Activated CD4-positive, alpha-beta memory T cell treated with anti-CD3 and anti-CD28 coated beads, Interleukin-2, amount 10 ng/mL, durations not matched to agents 7 days and 5 days (primary cell): ENCODE data around the gene ACVR1B. TPM values are rescaled to one million over a fixed set of nuclear protein-coding genes. Genes with fewer than 3 reads are reported as not detected.

ENCODE experiments used
- CTCF ChIA-PET: fragments of 350-600 bp; sonication (Branson Sonifier 250); formaldehyde crosslinking; loops from one replicate; lab custom pipeline; 2021; ENCODE audit warnings: antibody characterized with exemption, inconsistent platforms; lab: Charles Lee
- POLR2A ChIA-PET: fragments of 350-600 bp; sonication (Branson Sonifier 250); formaldehyde crosslinking; loops from one replicate; lab custom pipeline; 2021; ENCODE audit warnings: antibody characterized with exemption; lab: Charles Lee
- DNase-seq: peaks from one replicate; pipeline ENCODE4 v3.0.0-alpha.2; 2020
- H3K27ac Mint-ChIP-seq: one replicate; pipeline ENCODE4 v1.8.0; 2021; ENCODE audit warnings: mild to moderate bottlenecking, mixed read lengths
- H3K27me3 Mint-ChIP-seq: one replicate; pipeline ENCODE4 v1.8.0; 2021; ENCODE audit warnings: mixed read lengths
- H3K36me3 Mint-ChIP-seq: one replicate; pipeline ENCODE4 v1.8.0; 2021; ENCODE audit warnings: low read depth, mixed read lengths
- H3K4me1 Mint-ChIP-seq: one replicate; pipeline ENCODE4 v1.8.0; 2021; ENCODE audit warnings: mixed read lengths
- H3K4me3 Mint-ChIP-seq: one replicate; pipeline ENCODE4 v1.8.0; 2021; ENCODE audit warnings: mild to moderate bottlenecking, mixed read lengths
- H3K9me3 Mint-ChIP-seq: one replicate; pipeline ENCODE4 v1.8.0; 2021; ENCODE audit warnings: mixed read lengths
- total RNA-seq, 2 experiments: library from RNA; stranded (reverse); gene quantifications; one replicate each; pipeline ENCODE4 v1.2.3, GENCODE V29; 2021

Gene ACVR1B
- total RNA-seq, 2 experiments from 2014 or later, result 4.5 to 5.2 TPM

GRCh38 chr12:51984657-51985056 lies 33.2 kb downstream of the ACVR1B start:
- no peak overlapping the region for H3K4me3 Mint-ChIP-seq
- no peaks in the 10 kb centered on the region for H3K27me3 Mint-ChIP-seq

GRCh38 chr12:51985154-51985835 lies 33.8 kb downstream of the ACVR1B start:
- Mint-ChIP-seq H3K9me3 (no peaks in the 10 kb centered on the region), H3K27me3 (no peaks in the 10 kb centered on the region), H3K36me3 (no peaks in the 10 kb centered on the region), H3K4me3 (no peak overlapping the region), H3K4me1 (peaks cover 7% of the 10 kb centered on the region), H3K27ac (no peak overlapping the region)
- CTCF ChIA-PET, result interaction anchor here (1.5 to 17.0 kb wide), 2 partner anchors 9 to 37 kb away, joined by 14 to 299 read pairs; no protein-coding TSS in a partner anchor
- POLR2A ChIA-PET, result no interaction called here
- no peak for DNase-seq

More at GRCh38 chr12:51984657-51985056, 33.2 kb downstream of the ACVR1B start:
- Mint-ChIP-seq H3K4me1 (peaks cover 11% of the 10 kb centered on the region), H3K36me3 (no peaks in the 10 kb centered on the region), H3K9me3 (no peaks in the 10 kb centered on the region), H3K27ac (no peak overlapping the region)
- ChIA-PET CTCF (interaction anchor here (1.0 to 17.0 kb wide), 5 partner anchors 9 to 59 kb away, joined by 3 to 299 read pairs (median 3); no protein-coding TSS in a partner anchor), POLR2A (interaction anchor here (1.0 kb wide), 1 partner anchor 10 kb away, joined by 3 read pairs; no protein-coding TSS in a partner anchor)
- DNase-seq, result no peak

DNA sequence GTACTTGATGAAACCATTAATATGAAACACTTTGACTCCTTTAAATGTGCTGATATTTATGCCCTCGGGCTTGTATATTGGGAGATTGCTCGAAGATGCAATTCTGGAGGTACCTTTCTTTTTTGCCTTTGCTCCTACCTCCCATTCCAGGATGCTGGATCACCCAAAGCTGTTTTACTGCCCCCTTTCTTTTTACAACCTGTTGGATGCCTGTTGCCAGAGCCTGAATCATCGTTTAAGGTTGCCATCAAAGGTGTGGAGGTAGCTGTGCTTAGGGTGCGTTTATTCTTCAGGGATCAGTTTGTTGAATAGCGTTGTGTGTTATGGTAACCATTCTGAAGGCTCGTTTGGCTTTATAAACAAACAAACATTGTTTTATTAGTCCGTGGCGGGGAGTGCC lies 35.3 kb downstream of the ACVR1B start:
- Mint-ChIP-seq H3K4me1 (no peaks in the 10 kb centered on the region), H3K36me3 (no peaks in the 10 kb centered on the region), H3K27me3 (no peaks in the 10 kb centered on the region), H3K4me3 (no peak overlapping the region), H3K27ac (no peak overlapping the region), H3K9me3 (no peaks in the 10 kb centered on the region)
- POLR2A ChIA-PET, result no interaction called here
- CTCF ChIA-PET, result interaction anchor here (17.0 kb wide), 1 partner anchor 36 kb away, joined by 299 read pairs; no protein-coding TSS in a partner anchor
- no peak for DNase-seq

DNA sequence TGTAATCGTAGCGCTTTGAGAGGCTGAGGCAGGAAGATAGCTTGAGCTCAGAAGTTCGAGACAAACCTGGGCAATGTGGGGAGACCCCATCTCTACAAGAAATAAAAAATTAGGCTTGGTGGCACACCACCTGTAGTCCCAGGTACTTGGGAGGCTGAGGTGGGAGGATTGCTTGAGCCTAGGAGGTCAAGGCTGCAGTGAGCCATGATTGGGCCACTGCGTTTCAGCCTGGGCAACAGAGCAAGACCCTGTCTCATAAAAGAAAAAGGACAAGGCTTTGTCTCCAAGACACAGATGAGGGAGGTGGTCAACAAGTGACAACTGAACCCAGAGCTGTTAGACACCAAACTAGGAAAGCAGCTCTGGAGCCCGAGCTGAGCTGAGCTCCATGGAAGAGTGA lies 40.7 kb downstream of the ACVR1B start:
- ChIA-PET POLR2A (interaction anchor here (3.3 kb wide), 1 partner anchor 31 kb away, joined by 19 read pairs; no protein-coding TSS in a partner anchor), CTCF (interaction anchor here (0.6 to 17.0 kb wide), 11 partner anchors 9 to 92 kb away, joined by 3 to 299 read pairs (median 6); no protein-coding TSS in a partner anchor)
- no peaks in the 10 kb centered on the region for H3K9me3 Mint-ChIP-seq
- no peaks in the 10 kb centered on the region for H3K27me3 Mint-ChIP-seq
- H3K4me1 Mint-ChIP-seq, result peaks cover 4% of the 10 kb centered on the region
- no peak overlapping the region for H3K4me3 Mint-ChIP-seq
- no peak overlapping the region for H3K27ac Mint-ChIP-seq
- H3K36me3 Mint-ChIP-seq, result no peaks in the 10 kb centered on the region
- DNase-seq, result no peak

DNA sequence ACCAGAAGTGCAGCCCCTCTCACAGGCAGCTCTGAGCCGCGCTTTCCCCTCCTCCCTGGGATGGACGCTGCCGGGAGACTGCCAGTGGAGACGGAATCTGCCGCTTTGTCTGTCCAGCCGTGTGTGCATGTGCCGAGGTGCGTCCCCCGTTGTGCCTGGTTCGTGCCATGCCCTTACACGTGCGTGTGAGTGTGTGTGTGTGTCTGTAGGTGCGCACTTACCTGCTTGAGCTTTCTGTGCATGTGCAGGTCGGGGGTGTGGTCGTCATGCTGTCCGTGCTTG lies 43.0 kb downstream of the ACVR1B start:
- H3K9me3 Mint-ChIP-seq, result no peaks in the 10 kb centered on the region
- no peaks in the 10 kb centered on the region for H3K36me3 Mint-ChIP-seq
- CTCF ChIA-PET, result interaction anchor here (2.4 to 17.0 kb wide), 2 partner anchors 10 to 28 kb away, joined by 14 to 299 read pairs; no protein-coding TSS in a partner anchor
- no peak overlapping the region for H3K27ac Mint-ChIP-seq
- H3K4me1 Mint-ChIP-seq, result peaks cover 4% of the 10 kb centered on the region
- H3K4me3 Mint-ChIP-seq, result no peak overlapping the region
- DNase-seq, result no peak
- POLR2A ChIA-PET, result no interaction called here
- no peaks in the 10 kb centered on the region for H3K27me3 Mint-ChIP-seq

DNA sequence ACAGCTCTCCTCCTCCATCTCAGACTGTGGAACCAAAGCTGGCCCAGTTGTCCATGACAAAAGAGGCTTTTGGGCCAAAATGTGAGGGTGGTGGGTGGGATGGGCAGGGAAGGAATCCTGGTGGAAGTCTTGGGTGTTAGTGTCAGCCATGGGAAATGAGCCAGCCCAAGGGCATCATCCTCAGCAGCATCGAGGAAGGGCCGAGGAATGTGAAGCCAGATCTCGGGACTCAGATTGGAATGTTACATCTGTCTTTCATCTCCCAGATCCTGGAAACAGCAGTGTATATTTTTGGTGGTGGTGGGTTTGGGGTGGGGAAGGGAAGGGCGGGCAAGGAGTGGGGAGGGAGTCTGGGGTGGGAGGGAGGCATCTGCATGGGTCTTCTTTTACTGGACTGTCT lies 43.5 kb downstream of the ACVR1B start:
- CTCF ChIA-PET, result interaction anchor here (1.0 to 17.0 kb wide), 3 partner anchors 10 to 27 kb away, joined by 4 to 299 read pairs (median 14); no protein-coding TSS in a partner anchor
- no peak overlapping the region for H3K4me3 Mint-ChIP-seq
- DNase-seq, result no peak
- H3K36me3 Mint-ChIP-seq, result no peaks in the 10 kb centered on the region
- H3K9me3 Mint-ChIP-seq, result no peaks in the 10 kb centered on the region
- POLR2A ChIA-PET, result interaction anchor here (1.0 kb wide), 1 partner anchor 12 kb away, joined by 3 read pairs; the partner anchor contains the start of gene TAMALIN
- H3K4me1 Mint-ChIP-seq, result peaks cover 4% of the 10 kb centered on the region
- no peaks in the 10 kb centered on the region for H3K27me3 Mint-ChIP-seq
- no peak overlapping the region for H3K27ac Mint-ChIP-seq

DNA sequence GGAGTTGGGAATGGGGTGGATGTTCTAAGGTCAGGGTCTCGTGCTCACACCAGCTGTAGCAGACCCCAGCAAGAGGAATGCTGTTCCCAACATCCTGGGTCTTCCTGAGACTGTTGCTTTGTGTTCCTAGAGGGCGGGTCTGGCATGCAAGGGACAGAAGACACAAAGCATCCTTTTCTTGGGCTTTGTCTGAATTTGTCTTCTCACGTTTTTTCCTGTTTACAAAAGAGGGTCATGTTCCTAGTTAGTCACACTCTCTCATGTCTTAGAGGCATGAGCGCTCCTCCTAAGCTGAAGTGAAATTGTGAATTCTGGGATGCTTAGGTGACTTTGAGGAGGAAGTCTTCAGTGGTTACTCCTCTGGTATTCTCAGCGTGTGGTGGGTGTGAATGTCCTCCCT lies 45.6 kb downstream of the ACVR1B start:
- no peak overlapping the region for H3K27ac Mint-ChIP-seq
- H3K4me1 Mint-ChIP-seq, result peaks cover 4% of the 10 kb centered on the region
- no peak overlapping the region for H3K4me3 Mint-ChIP-seq
- DNase-seq, result no peak
- no peaks in the 10 kb centered on the region for H3K9me3 Mint-ChIP-seq
- POLR2A ChIA-PET, result no interaction called here
- H3K36me3 Mint-ChIP-seq, result no peaks in the 10 kb centered on the region
- CTCF ChIA-PET, result interaction anchor here (1.3 to 17.0 kb wide), 2 partner anchors 9 to 25 kb away, joined by 3 to 299 read pairs; partner anchors contain the start of gene TAMALIN
- H3K27me3 Mint-ChIP-seq, result no peaks in the 10 kb centered on the region

- Mint-ChIP-seq H3K9me3 (no peaks in the 10 kb centered on the region), H3K27me3 (peaks cover 30% of the 10 kb centered on the region), H3K4me3 (no peak overlapping the region), H3K27ac (no peak overlapping the region), H3K4me1 (peaks cover 20% of the 10 kb centered on the region), H3K36me3 (no peaks in the 10 kb centered on the region)
- ChIA-PET POLR2A (interaction anchor here (0.8 to 12.4 kb wide), 2 partner anchors 18 to 68 kb away, joined by 3 to 117 read pairs; no protein-coding TSS in a partner anchor), CTCF (interaction anchor here (1.0 to 2.9 kb wide), 6 partner anchors 9 to 80 kb away, joined by 3 to 58 read pairs (median 6); no protein-coding TSS in a partner anchor)
- no peak for DNase-seq
Observed at GRCh38 chr12:52003016-52003550, 51.6 kb downstream of the ACVR1B start.

DNA sequence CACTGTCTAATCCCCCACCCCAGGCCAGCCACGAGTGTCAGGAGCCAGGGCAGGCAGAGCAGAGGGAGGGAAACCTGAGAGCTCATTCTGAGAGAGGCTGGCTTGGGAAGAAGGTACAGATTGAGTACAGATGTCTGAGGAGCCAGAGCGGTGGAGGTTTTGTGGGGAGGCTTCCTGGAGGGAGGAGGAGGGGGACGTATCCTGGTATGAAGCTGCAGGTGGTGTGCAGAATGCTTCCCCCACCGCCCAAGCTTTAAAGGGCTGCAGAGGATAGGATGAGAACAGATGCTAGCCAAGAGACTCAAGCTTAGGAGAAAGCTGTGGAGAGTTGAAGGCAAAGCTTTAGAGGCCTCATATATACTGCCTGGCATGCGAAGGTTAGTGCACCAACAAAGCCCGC lies 52.1 kb downstream of the ACVR1B start:
- POLR2A ChIA-PET, result interaction anchor here (0.8 to 12.4 kb wide), 2 partner anchors 18 to 68 kb away, joined by 3 to 117 read pairs; no protein-coding TSS in a partner anchor

GRCh38 chr12:52004042-52004648 lies 52.6 kb downstream of the ACVR1B start:
- POLR2A ChIA-PET, result interaction anchor here (0.8 to 12.4 kb wide), 2 partner anchors 17 to 67 kb away, joined by 3 to 117 read pairs; no protein-coding TSS in a partner anchor
- Mint-ChIP-seq H3K27me3 (peaks cover 34% of the 10 kb centered on the region), H3K4me1 (peaks cover 24% of the 10 kb centered on the region), H3K4me3 (no peak overlapping the region), H3K9me3 (no peaks in the 10 kb centered on the region), H3K36me3 (no peaks in the 10 kb centered on the region), H3K27ac (no peak overlapping the region)
- CTCF ChIA-PET, result interaction anchor here (1.0 to 2.9 kb wide), 4 partner anchors 9 to 33 kb away, joined by 4 to 58 read pairs (median 8); no protein-coding TSS in a partner anchor
- DNase-seq, result no peak

More for the DNA sequence above, 52.1 kb downstream of the ACVR1B start:
- H3K4me3 Mint-ChIP-seq, result no peak overlapping the region
- no peak overlapping the region for H3K27ac Mint-ChIP-seq
- H3K9me3 Mint-ChIP-seq, result no peaks in the 10 kb centered on the region
- DNase-seq, result no peak
- no peaks in the 10 kb centered on the region for H3K36me3 Mint-ChIP-seq
- peaks cover 24% of the 10 kb centered on the region for H3K4me1 Mint-ChIP-seq
- peaks cover 34% of the 10 kb centered on the region for H3K27me3 Mint-ChIP-seq
- CTCF ChIA-PET, result interaction anchor here (1.0 to 2.9 kb wide), 6 partner anchors 9 to 79 kb away, joined by 3 to 58 read pairs (median 6); no protein-coding TSS in a partner anchor

DNA sequence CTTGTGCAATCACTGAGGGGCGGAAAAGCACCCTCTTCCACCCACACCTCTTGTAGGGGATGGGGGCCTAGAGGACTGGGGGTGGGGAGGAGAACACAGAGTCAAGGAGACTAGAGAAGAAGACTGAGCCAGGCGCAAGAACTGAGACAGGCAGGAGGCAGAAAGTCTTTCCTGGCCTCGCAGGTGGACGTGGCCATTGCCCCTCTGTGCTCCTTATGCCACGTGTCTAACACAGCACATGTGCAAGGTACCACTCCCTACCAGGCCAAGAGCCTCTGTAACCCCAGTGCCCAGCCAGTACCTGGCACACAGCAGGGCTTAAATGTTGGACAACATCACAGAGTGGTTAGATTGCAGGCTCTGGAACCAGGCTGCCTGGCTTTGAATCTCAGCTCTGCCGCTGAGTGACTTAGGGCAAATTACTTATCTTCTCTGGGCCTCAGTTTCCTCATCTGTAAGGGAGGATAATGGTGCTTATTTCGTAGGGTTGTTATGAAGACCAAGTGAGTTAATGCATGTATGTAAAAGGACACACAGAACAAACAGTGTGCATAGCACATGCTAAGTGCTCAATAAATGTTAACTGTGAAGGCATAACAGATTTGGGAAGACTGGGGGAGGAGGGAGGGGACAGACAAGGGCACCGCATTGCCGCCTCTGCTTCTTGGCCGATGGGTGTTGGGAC lies 53.9 kb downstream of the ACVR1B start:
- Mint-ChIP-seq H3K27ac (no peak overlapping the region), H3K27me3 (peaks cover 34% of the 10 kb centered on the region), H3K9me3 (no peaks in the 10 kb centered on the region), H3K4me1 (peaks cover 24% of the 10 kb centered on the region), H3K4me3 (peak overlapping the region; percentile 24), H3K36me3 (no peaks in the 10 kb centered on the region)
- CTCF ChIA-PET, result interaction anchor here (1.0 to 3.3 kb wide), 4 partner anchors 10 to 34 kb away, joined by 4 to 58 read pairs (median 31); no protein-coding TSS in a partner anchor
- POLR2A ChIA-PET, result interaction anchor here (12.4 kb wide), 1 partner anchor 16 kb away, joined by 117 read pairs; no protein-coding TSS in a partner anchor
- no peak for DNase-seq
